Measurements from ENCODE around the gene AP4M1.
A peak's percentile ranks its signal among the peaks of the same experiment; 100 is the strongest.

The AP4M1 gene

GRCh38 chr7:100101016-100101862 lies at the start of gene AP4M1, which contains the start of gene MCM7:
Gene AP4M1, plus strand, starts transcription at chr7:100101643. Its CDS starts 72 bp downstream, at chr7:100101715.
Gene MCM7, minus strand, starts transcription at chr7:100101397. Its CDS starts 103 bp downstream, at chr7:100101294.
- DNase-seq (ENCODE audit: low read depth in 1 of 2, low spot score in 1 of 2) = peak; percentile 90 to 95

- no peak for DNase-seq (ENCODE audit: low read depth in 1 of 2, low spot score in 1 of 2)
Observed at GRCh38 chr7:100053215-100053614, 48.2 kb upstream of the AP4M1 start.

GRCh38 chr7:100057006-100057405 lies 44.4 kb upstream of the AP4M1 start:
- no peak for DNase-seq (ENCODE audit: low read depth in 1 of 2, low spot score in 1 of 2)

GRCh38 chr7:100059251-100059739 lies 42.1 kb upstream of the AP4M1 start:
- no peak for DNase-seq (ENCODE audit: low read depth in 1 of 2, low spot score in 1 of 2)

GRCh38 chr7:100061518-100062193 lies 39.8 kb upstream of the AP4M1 start:
- DNase-seq (ENCODE audit: low read depth in 1 of 2, low spot score in 1 of 2) = no peak

GRCh38 chr7:100063376-100063775 lies 38.1 kb upstream of the AP4M1 start:
- no peak for DNase-seq (ENCODE audit: low read depth in 1 of 2, low spot score in 1 of 2)

GRCh38 chr7:100064162-100064561 lies 37.3 kb upstream of the AP4M1 start:
- no peak for DNase-seq (ENCODE audit: low read depth in 1 of 2, low spot score in 1 of 2)

GRCh38 chr7:100065452-100066186 lies 35.8 kb upstream of the AP4M1 start:
- no peak for DNase-seq (ENCODE audit: low read depth in 1 of 2, low spot score in 1 of 2)

GRCh38 chr7:100066953-100067352 lies 34.5 kb upstream of the AP4M1 start:
- DNase-seq (ENCODE audit: low read depth in 1 of 2, low spot score in 1 of 2) = no peak

GRCh38 chr7:100069991-100070390 lies 31.5 kb upstream of the AP4M1 start:
- DNase-seq (ENCODE audit: low read depth in 1 of 2, low spot score in 1 of 2) = no peak

- DNase-seq (ENCODE audit: low read depth in 1 of 2, low spot score in 1 of 2) = no peak
Observed at GRCh38 chr7:100071018-100071723, 30.3 kb upstream of the AP4M1 start.

GRCh38 chr7:100072462-100072861 lies 29.0 kb upstream of the AP4M1 start:
- DNase-seq (ENCODE audit: low read depth in 1 of 2, low spot score in 1 of 2) = no peak

GRCh38 chr7:100074841-100075240 lies 26.6 kb upstream of the AP4M1 start:
- no peak for DNase-seq (ENCODE audit: low read depth in 1 of 2, low spot score in 1 of 2)

GRCh38 chr7:100075418-100075817 lies 26.0 kb upstream of the AP4M1 start:
- no peak for DNase-seq (ENCODE audit: low read depth in 1 of 2, low spot score in 1 of 2)

- no peak for DNase-seq (ENCODE audit: low read depth in 1 of 2, low spot score in 1 of 2)
Observed at GRCh38 chr7:100077205-100077604, 24.2 kb upstream of the AP4M1 start.

GRCh38 chr7:100079024-100079560 lies 22.4 kb upstream of the AP4M1 start:
- no peak for DNase-seq (ENCODE audit: low read depth in 1 of 2, low spot score in 1 of 2)

- DNase-seq (ENCODE audit: low read depth in 1 of 2, low spot score in 1 of 2) = no peak
Observed at GRCh38 chr7:100080907-100081534, 20.4 kb upstream of the AP4M1 start.

- peak; percentile 93 to 98 for DNase-seq (ENCODE audit: low read depth in 1 of 2, low spot score in 1 of 2)
Observed at GRCh38 chr7:100081535-100082102, 19.8 kb upstream of the AP4M1 start, which contains the start of gene ZNF3. Gene ZNF3, minus strand, starts transcription at chr7:100081723. Its CDS starts 4,366 bp downstream, at chr7:100077357.

- DNase-seq (ENCODE audit: low read depth in 1 of 2, low spot score in 1 of 2) = no peak
Observed at GRCh38 chr7:100082978-100083377, 18.5 kb upstream of the AP4M1 start.

- DNase-seq (ENCODE audit: low read depth in 1 of 2, low spot score in 1 of 2) = no peak
Observed at GRCh38 chr7:100085515-100085914, 15.9 kb upstream of the AP4M1 start.
